HFFc6 (cell line): Measurements from ENCODE around the gene PLCG1. TPM values are rescaled to one million over a fixed set of nuclear protein-coding genes. Genes with fewer than 3 reads are reported as not detected.

Experiments used
- DNase-seq: peaks from one replicate; pipeline ENCODE4 v3.0.0-alpha.2; 2018
- H3K27ac Mint-ChIP-seq: 2 replicates; pipeline ENCODE4 v1.8.0; 2020; ENCODE audit warnings: mild to moderate bottlenecking, mixed read lengths
- H3K27me3 Mint-ChIP-seq: 2 replicates; pipeline ENCODE4 v1.8.0; 2021; ENCODE audit warnings: mild to moderate bottlenecking, moderate library complexity, mixed read lengths; ENCODE audit not compliant: insufficient read depth
- H3K36me3 Mint-ChIP-seq: 2 replicates; pipeline ENCODE4 v1.8.0; 2021; ENCODE audit warnings: low read depth, mixed read lengths
- H3K4me1 Mint-ChIP-seq: 2 replicates; pipeline ENCODE4 v1.8.0; 2020; ENCODE audit warnings: low read depth, mixed read lengths
- H3K4me3 Mint-ChIP-seq: 2 replicates; pipeline ENCODE4 v1.8.0; 2020; ENCODE audit warnings: mild to moderate bottlenecking, moderate library complexity, mixed read lengths
- H3K9me3 Mint-ChIP-seq: 2 replicates; pipeline ENCODE4 v1.8.0; 2020; ENCODE audit warnings: mild to moderate bottlenecking, mixed read lengths
- CTCF ChIP-seq: fragments of 200-600 bp; sonication (generic); IDR thresholded peaks from 2 replicates; pipeline ENCODE4 v1.5.0; 2021; ENCODE audit warnings: antibody characterized with exemption, mild to moderate bottlenecking
- total RNA-seq, 6 experiments: library from RNA; stranded (reverse); fragmentation: NEBNext Ultra II Directional; extraction: Animal tissue kit (Norgen Biotek cat#: 25700); gene quantifications; 2 replicates in 1 of 6; 3 replicates in 5 of 6; pipeline ENCODE4 v1.2.3, GENCODE V29; 2021

The PLCG1 gene
- total RNA-seq, 6 experiments from 2014 or later = 44.4 to 62.1 (median 50.1) TPM

DNA sequence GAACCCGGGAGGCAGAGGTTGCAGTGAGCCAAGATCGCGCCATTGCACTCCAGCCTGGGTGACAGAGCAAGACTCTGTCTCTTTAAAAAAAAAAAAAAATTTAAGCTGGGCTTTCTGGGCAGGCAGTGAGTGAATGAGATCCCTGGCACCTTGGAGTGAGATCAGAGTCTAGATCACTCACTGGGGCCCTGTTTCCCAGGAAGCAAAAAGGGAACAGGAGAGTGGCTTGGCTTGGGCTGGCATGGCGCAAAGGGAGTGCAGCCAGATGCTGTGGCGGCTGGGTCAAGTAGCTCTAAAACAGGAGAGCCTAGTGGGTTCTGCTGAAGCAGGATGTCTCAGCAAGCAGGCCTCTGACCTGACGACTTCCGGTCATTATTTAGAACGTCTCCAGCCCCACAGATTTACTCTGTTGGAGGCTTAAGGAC lies 10.4 kb downstream of the PLCG1 start:
- no peak overlapping the region; the same call in 1 of the 2 replicates for H3K27ac Mint-ChIP-seq
- no peak for TF ChIP-seq CTCF
- H3K4me3 Mint-ChIP-seq = no peak overlapping the region
- H3K27me3 Mint-ChIP-seq = peaks cover 5% of the 10 kb centered on the region
- DNase-seq = no peak
- H3K4me1 Mint-ChIP-seq = peaks cover 51% of the 10 kb centered on the region
- H3K9me3 Mint-ChIP-seq = no peaks in the 10 kb centered on the region
- no peaks in the 10 kb centered on the region; the same call in 1 of the 2 replicates for H3K36me3 Mint-ChIP-seq

DNA sequence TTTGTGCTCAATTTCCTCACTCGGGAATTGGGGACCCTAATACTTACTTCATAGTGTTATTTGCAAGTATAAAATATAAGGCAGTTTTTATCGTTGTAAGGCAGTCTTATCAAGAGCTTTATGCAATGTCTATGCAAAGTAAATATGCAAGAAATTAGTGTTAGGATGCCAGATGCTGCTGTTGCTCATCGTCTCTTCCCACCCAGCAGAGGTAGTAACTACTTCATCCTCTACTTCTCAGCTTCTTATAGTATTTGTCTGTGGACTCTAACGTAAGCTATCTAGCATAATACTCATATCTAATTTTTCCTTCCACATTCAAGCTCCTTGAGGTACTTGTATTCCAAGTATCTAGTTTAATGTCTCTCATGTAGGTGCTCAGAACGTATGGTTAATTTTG lies 11.6 kb downstream of the PLCG1 start:
- no peak overlapping the region; the same call in 1 of the 2 replicates for H3K27ac Mint-ChIP-seq
- no peak for DNase-seq

DNA sequence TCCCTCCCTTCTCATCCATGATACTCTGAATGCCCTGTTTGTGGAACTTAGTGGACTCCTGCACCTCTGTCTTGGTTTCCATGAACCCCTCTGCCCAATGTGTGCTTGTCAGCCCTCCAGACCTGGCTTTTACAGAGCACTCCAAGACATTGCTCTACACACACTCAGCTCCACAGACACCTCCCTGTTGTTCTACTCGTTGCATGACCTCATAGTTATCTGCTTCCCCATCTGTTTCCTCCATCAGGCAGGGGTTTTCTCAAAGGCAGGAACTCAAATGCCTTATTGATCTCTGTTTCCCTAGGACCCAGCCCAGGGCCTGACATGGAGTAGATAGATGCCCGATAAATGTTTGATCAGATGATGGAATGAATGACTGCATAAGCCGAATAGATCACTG lies 13.3 kb downstream of the PLCG1 start:
- no peak for TF ChIP-seq CTCF
- H3K27me3 Mint-ChIP-seq = peaks cover 5% of the 10 kb centered on the region
- H3K9me3 Mint-ChIP-seq = no peaks in the 10 kb centered on the region
- no peak overlapping the region for H3K4me3 Mint-ChIP-seq
- no peak for DNase-seq
- H3K4me1 Mint-ChIP-seq = peaks cover 66% of the 10 kb centered on the region
- peak overlapping the region; percentile 31 for H3K27ac Mint-ChIP-seq
- no peaks in the 10 kb centered on the region for H3K36me3 Mint-ChIP-seq

More for the DNA sequence above, 11.6 kb downstream of the PLCG1 start:
- H3K27me3 Mint-ChIP-seq = peaks cover 5% of the 10 kb centered on the region
- TF ChIP-seq CTCF = no peak
- no peaks in the 10 kb centered on the region; the same call in 1 of the 2 replicates for H3K36me3 Mint-ChIP-seq
- H3K4me1 Mint-ChIP-seq = peaks cover 51% of the 10 kb centered on the region
- no peak overlapping the region for H3K4me3 Mint-ChIP-seq
- no peaks in the 10 kb centered on the region for H3K9me3 Mint-ChIP-seq

GRCh38 chr20:41151134-41151869 lies 14.0 kb downstream of the PLCG1 start:
- H3K27ac Mint-ChIP-seq = no peak overlapping the region

DNA sequence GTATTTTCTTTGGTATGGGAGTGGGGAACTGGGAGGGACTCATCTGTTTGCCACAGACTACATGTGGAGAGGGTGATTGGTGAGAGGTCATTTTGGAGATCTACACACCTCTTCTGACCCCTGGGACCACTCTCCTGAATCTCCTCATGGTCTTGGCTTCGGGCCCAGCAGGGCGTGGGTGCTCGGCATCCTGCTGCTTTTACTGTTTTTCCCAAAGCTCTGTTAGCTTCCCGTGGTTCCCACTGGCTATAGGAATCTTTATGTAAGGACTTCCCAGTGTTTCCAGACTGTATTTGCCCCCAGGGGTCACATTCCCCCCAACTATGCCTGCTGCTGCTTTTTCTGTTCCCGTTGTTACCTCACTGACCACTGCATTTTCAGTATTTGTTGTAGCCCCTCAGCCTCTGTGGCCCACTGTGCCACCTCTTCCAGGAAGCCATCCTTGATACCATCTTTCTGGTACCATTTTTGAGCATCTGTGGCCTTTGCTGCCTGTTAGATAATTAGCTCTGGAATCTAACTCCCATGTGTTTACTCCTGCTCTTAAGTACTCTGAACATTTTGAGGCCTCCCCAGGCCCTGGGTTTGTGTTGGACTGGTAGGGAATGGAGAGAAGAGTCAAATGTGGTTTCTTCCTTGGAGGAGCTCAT lies 14.9 kb downstream of the PLCG1 start:
- no peak for DNase-seq
- H3K36me3 Mint-ChIP-seq = no peaks in the 10 kb centered on the region
- no peak overlapping the region for H3K4me3 Mint-ChIP-seq
- TF ChIP-seq CTCF = no peak
- H3K9me3 Mint-ChIP-seq = no peaks in the 10 kb centered on the region
- H3K4me1 Mint-ChIP-seq = peaks cover 67% of the 10 kb centered on the region
- no peaks in the 10 kb centered on the region; the same call in none of the 2 replicates for H3K27me3 Mint-ChIP-seq
- H3K27ac Mint-ChIP-seq = no peak overlapping the region

More at GRCh38 chr20:41151134-41151869, 14.0 kb downstream of the PLCG1 start:
- H3K27me3 Mint-ChIP-seq = peaks cover 4% of the 10 kb centered on the region
- no peaks in the 10 kb centered on the region for H3K9me3 Mint-ChIP-seq
- TF ChIP-seq CTCF = no peak
- H3K4me3 Mint-ChIP-seq = no peak overlapping the region
- H3K36me3 Mint-ChIP-seq = no peaks in the 10 kb centered on the region
- no peak for DNase-seq
- peaks cover 67% of the 10 kb centered on the region for H3K4me1 Mint-ChIP-seq
